ENCODE results near the gene EFNA1. TPM values are rescaled to one million over a fixed set of nuclear protein-coding genes. Genes with fewer than 3 reads are reported as not detected.

EFNA1 gene
- total and polyA plus RNA-seq, 2 of the 13 experiments (the other 11 are each of a cell fraction or from before 2014, with no cell fraction given): 81.8 to 874 TPM

- TF ChIP-seq HOXA3 (CRISPR knock-in tag; IDR thresholded peaks at IDR 0.05) (peak; percentile 33), RNF219 (CRISPR knock-in tag; IDR thresholded peaks at IDR 0.05) (no peak), ETS1 (CRISPR knock-in tag; IDR thresholded peaks at IDR 0.05) (peak; percentile 79; the same call in 1 of the 2 replicates), ZNF18 (CRISPR knock-in tag; IDR thresholded peaks at IDR 0.05; ENCODE audit: insufficient replicate concordance) (no peak), DNMT1 (CRISPR knock-in tag; IDR thresholded peaks at IDR 0.05) (no peak; the same call in 1 of the 2 replicates), POLR2G (IDR thresholded peaks at IDR 0.05; ENCODE audit: low read depth, low read length) (no peak), LBX2 (CRISPR knock-in tag; IDR thresholded peaks at IDR 0.05; ENCODE audit: borderline replicate concordance) (no peak), TFDP2 (CRISPR knock-in tag; IDR thresholded peaks at IDR 0.05) (peak; percentile 36; the same call in 1 of the 2 replicates), ZNF747 (CRISPR knock-in tag; IDR thresholded peaks at IDR 0.05; ENCODE audit: borderline replicate concordance) (no peak), HDAC2 (CRISPR knock-in tag; IDR thresholded peaks at IDR 0.05) (peak; percentile 82), NFE2L2 (IDR thresholded peaks at IDR 0.05; ENCODE audit: low read length) (no peak), LCORL (IDR thresholded peaks at IDR 0.05) (no peak), LCORL (CRISPR knock-in tag; IDR thresholded peaks at IDR 0.05) (no peak), NFYC (CRISPR knock-in tag; IDR thresholded peaks at IDR 0.05) (peak; percentile 20; the same call in 1 of the 2 replicates), ZKSCAN8 (CRISPR knock-in tag; IDR thresholded peaks at IDR 0.05; ENCODE audit: borderline replicate concordance) (no peak; the same call in 1 of the 2 replicates), POLR2A (IDR thresholded peaks at IDR 0.05; ENCODE audit: insufficient read depth in 1 of 2, low read depth in 2 of 2, low read length in 2 of 2) (no peak; a peak in 1 of 4 replicates), ZMYM2 (CRISPR knock-in tag; IDR thresholded peaks at IDR 0.05) (no peak), ATF6 (CRISPR knock-in tag; conservative IDR thresholded peaks at IDR 0.05) (no peak), BRF2 (CRISPR knock-in tag; IDR thresholded peaks at IDR 0.05) (0 out of 2 replicates have a peak, but pooled peaks have one; percentile 12), ZNF891 (CRISPR knock-in tag; IDR thresholded peaks at IDR 0.05) (no peak), MIER3 (CRISPR knock-in tag; IDR thresholded peaks at IDR 0.05; ENCODE audit: borderline replicate concordance) (peak; percentile 35; the same call in 1 of the 2 replicates)
Measured at GRCh38 chr1:155134880-155135414, 7.3 kb downstream of the EFNA1 start (continued).

All from HepG2 (cell line).